Cerebellar nuclear complex (tissue), 1 donor: ENCODE results near the gene NOL11.
A peak's percentile ranks its signal among the peaks of the same experiment; 100 is the strongest.
"Not testable (repeated sequence)": the region's sequence is repeated elsewhere in the genome, so short reads cannot be mapped to it uniquely, and the experiment has no call there.

Experiments
- DNase-seq, 2 experiments: peaks; one replicate each; lab custom pipeline; 2025; lab: John Stamatoyannopoulos, UW

The NOL11 gene

GRCh38 chr17:67717624-67718324, at the start of gene NOL11:
NOL11 (plus strand) TSS chr17:67717936; CDS start chr17:67717948, 12 bp downstream.
- peak; percentile 97 to 98 for DNase-seq

DNA sequence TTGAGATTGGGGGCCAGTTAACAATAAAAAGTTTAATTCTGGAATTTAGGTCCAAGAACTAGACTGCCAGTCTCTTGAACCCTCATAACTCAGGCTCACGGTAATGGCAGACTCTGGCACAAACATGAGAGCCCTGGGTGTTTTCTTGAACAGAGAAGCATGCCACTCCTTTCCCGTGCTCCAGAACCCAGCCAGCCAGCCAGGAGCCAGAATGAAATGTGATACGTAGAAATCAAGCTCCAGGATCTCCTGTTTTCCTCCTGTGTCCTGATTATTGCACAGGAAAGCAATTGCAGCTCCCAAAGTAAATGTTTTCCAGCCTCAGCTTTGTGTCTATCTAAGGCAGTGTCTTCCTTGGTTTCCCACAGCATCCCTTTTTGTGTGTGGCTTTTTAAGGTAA, 46.2 kb upstream of the NOL11 start:
- no peak for DNase-seq

GRCh38 chr17:67672592-67673335, 45.0 kb upstream of the NOL11 start:
- no peak for DNase-seq

DNA sequence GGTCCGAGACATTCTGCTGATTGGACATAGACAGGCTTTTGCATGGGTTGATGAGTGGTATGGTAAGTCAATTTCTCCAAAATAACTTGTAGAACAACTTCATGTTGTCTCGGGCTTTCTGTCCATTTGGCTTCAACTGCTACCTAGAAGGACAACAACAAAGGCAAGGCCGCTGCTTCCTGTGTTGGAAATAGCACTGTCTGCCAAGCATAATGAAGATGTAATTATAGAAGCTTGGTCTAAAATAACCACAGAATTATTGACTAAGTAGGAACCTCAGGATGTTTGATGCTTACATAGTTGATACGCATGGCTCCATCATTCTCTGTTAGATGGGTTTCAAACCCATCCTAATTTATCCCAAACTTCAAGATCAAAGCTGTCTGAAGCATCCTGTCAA, 42.3 kb upstream of the NOL11 start:
- DNase-seq: no peak

DNA sequence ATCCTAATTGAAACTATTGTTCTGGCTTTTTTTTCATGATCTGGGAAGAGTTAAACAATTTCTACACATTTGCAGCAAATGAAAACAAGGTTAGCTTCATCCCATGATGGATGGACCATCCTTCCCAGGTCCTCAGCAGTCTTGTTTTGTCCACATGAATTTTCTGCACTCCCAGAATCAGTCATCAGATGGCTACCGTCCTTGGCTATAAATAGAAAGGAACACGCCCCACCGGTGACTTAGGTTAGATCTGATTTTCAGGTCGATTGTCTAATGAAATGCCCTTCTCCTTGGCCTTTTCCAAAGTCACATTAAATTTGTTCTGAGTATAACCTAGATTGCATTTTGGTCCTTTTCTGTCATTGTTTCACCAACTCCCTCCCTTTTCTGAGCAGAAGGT, 41.4 kb upstream of the NOL11 start:
- no peak for DNase-seq

- no peak for DNase-seq
Observed at GRCh38 chr17:67678414-67678813, 39.3 kb upstream of the NOL11 start.

DNA sequence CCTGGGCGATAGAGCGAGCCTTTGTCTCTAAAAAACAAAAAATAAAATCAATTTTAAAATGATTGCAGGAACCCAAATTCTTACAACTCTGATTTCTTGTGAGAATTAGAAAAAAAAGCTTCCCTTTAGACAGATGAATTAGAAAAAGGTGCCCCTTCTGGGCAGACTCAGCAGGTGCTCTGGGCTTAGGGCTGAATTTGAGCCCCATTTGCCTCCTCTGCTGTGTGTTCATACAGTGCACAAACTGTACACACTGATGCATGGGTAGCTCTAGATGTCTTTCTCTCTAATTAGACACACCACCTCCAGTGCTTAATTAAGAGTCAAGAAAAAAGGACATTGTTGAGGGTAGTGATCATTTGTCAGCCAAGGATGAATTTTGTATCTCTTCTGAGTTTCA, 38.5 kb upstream of the NOL11 start:
- no peak for DNase-seq

DNA sequence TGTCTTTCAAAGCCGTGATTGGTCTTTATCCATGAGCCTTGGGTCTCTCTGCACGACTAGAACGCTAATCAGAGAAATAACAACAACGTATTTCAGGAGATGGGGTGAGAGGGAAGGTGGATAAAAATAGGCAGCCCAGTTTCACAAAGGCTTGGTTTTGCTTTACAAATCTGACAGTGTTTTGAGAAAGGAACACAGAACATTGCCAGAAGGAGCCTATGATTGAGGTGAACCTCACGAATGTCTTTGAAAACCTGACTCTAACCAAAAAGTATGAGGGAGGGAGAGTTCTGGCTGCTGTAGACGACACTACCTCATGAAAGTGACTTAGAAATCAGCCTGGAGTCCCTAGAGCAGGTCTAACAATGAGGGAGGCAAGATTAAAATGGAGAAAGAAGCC, 38.0 kb upstream of the NOL11 start:
- no peak for DNase-seq

GRCh38 chr17:67680445-67681224, 37.1 kb upstream of the NOL11 start:
- DNase-seq: no peak

DNA sequence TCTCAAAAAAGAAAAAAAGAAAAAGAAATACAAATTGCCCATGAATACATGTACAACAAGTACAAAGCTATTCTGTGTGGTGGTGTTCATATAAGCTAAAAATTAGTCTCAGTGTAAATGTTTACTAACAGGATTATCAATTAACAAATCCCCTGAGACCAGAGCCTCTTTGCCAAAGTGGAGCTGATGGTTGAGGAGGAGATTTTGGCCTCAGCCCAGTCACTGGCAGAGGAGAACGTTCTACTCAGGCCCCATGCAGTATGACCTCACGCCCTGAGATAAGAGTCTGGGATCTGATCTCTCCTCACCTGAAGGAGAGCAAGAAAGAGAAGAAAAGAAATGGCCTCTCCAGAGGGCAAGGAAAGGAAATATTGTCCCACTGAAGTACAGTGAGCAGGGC, 35.5 kb upstream of the NOL11 start:
- no peak for DNase-seq

- DNase-seq: no peak
Observed at GRCh38 chr17:67685351-67685750, 32.4 kb upstream of the NOL11 start.

DNA sequence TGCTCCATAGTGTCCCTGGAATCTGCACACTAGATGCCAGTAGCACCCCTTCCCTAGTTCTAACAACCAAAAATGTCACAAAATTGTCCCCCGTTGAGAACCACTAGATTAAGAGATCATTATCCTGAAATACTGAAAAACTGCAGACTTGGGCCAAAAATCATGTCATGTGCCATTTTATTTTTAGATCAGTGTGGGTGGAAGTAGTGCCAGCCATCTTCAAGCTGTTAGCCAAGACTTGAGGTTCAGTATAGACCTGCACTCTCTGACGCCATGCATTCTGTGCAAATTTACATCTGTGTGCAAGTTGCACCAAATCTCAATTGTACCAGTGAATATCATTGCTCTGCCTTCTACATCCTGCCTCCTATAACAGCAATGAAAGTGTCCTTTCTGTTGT, 31.5 kb upstream of the NOL11 start:
- DNase-seq: no peak

DNA sequence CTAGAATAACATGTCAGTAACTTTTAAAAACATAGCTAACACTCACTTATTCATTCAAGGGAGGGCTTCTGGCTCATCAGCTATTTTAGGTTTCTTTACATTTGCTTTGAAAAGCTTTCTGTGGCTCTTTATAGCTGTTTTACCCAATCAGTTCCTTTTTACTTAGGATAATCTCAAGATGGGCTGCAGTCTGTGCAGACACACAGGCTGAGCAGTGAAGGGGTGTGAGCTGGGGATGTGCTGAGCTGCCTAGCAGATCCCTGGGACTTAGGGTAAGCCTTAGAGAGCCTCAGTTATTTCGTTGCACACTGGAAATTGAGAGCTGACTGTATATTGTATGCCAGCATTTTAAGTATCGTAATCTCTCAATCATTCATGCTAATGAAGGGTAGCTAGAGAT, 30.2 kb upstream of the NOL11 start:
- DNase-seq: no peak

DNA sequence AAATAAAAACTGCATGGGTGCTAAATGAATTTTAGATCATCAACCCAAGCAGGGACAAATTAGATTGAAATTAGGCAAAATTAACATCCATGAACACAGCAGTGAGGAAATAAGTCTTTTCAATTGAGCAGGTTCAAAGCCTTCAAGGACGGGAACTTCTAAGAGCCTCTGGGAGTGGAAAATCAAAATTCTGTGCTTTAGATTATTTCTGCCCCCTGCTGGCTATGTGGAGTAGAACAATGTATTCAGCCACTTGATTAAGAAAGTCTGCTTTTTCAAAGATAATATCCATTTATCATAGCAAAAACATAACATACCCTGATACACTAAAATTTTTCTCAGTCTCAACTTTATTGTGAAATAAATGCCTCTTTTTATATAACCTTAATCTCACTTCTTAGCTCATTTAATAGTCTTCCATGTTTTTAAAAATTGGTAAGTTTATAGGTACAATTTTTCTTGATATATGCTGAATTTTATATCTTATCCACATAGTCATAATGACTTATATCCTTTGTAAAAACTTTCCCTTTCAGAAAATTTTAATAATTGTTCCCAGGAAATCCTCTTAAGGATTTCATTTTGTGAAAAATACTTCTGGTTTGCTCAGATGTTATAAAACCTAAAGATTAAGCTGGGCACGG, 28.1 kb upstream of the NOL11 start:
- peak in 1 of 2 experiments; percentile 41 for DNase-seq

GRCh38 chr17:67693811-67694210, 23.9 kb upstream of the NOL11 start:
- no peak for DNase-seq

DNA sequence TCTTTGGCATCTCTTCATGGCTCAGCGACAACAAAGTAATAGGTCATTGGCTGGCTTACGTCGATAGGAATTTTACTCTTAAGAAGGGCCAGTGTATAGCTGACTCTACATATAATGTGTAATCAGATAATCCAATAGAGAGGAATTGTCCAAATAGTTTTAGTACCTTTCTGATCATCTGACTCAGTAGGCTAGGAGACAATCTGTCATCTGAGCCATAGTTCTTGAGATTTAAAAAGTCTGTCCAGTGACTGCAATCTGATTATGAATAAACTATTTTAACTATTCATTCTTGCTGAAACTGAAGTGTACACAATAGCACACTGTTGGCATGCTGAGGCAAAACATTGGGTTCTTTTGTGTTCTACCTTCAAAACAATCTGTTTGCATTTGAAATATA, 21.4 kb upstream of the NOL11 start:
- DNase-seq: no peak

DNA sequence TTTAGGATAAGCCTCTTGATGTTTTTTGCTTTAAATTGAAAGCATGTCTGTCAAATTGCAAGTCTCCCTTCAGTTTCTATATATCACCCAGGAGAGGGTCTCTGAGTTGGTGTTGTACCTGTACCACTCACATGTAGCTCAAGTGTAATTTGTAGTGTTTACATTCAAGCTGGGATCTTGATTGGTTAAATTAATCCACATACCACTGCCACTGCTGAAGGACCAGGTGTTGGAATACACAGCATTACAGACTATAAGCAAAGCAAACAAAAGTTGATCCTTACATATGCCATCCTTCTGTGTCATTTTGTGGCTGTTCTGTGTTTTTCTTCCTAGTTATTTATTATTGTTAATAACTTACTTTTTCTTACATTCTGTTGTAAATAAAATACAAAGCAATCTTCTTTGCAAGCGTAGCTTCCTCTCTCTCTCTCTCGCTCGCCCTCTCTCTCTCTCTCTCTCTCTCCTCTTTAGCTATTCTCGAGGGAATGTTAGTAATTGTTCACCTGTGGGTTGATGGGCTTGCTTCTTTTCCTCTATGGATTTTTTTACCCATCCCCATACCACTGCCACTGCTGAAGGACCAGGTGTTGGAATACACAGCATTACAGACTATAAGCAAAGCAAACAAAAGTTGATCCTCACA, 20.8 kb upstream of the NOL11 start:
- DNase-seq: no peak

DNA sequence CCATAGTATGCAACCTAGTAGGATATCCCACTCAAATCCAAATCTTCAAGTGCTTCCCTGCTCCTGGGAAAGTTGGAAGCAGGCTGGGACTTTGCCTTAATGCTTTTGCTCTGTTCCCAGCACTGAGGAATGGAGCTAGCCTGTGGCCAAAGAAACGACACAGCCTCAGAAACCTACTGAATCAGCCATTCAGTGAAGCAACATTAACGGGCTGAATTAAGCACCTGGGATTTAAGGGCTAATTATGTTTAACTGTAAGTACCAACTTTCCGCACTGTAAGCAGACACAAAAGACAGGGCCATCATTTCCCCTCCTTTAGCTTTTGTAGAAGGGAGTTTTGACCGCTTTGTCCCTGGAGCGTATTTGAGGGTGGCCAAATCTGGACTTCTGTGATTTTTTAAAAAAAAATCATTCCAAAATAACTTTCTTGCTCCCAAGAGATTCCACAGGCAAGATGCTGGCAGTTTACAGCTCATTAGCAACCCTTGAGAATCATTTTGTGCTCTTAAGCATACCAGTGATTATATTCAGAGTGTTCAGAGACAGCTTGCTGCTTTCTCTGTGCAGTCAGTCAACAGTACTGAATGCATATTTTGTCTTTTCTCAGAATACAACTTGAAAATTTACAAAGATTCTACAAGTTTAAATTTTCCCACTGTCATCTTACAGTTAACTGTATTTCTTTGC, 17.6 kb upstream of the NOL11 start:
- DNase-seq: no peak

GRCh38 chr17:67700725-67701119, 17.0 kb upstream of the NOL11 start:
- DNase-seq: no peak

GRCh38 chr17:67702861-67703260, 14.9 kb upstream of the NOL11 start:
- DNase-seq: not testable (repeated sequence)

- no peak for DNase-seq
Observed at GRCh38 chr17:67707442-67707841, 10.3 kb upstream of the NOL11 start.
